UCSD-AML1 (cell line): Measurements from ENCODE around the gene RASAL1.
A peak's percentile ranks its signal among the peaks of the same experiment; 100 is the strongest.

Experiments
- DNase-seq: peaks from one replicate; lab custom pipeline; 2025; ENCODE audit not compliant: unreplicated experiment; lab: John Stamatoyannopoulos, UW

The RASAL1 gene

GRCh38 chr12:113077859-113078255, 57.7 kb downstream of the RASAL1 start:
- no peak for DNase-seq

GRCh38 chr12:113077057-113077858, 58.3 kb downstream of the RASAL1 start:
- DNase-seq, result no peak

DNA sequence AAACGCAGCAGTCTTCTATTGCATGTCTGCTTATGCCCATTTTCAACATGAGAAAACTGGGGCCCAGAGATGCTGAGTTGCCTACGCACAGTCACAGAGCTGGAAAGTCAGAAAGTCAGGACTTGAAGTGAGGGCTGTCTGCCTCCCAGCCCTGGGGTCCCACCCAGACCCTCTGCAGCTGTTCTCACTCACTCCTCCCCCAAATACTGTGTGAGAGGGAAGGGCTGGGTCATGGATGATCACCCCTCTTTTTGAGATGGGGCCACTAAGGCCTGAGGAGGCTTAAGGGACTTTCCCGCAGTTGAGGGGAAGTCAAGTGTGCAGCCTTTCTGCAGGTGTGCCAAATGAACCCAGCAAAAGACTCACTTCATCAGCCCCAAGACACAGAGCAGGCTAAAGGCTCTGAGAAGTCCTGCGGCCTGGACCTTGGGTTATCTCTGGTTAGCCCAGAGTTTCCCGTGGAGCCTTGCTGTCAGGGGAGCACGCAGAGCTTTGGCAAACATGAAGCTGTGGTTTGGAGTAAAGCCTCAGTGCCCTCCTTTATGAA, 60.4 kb downstream of the RASAL1 start:
- DNase-seq, result no peak

DNA sequence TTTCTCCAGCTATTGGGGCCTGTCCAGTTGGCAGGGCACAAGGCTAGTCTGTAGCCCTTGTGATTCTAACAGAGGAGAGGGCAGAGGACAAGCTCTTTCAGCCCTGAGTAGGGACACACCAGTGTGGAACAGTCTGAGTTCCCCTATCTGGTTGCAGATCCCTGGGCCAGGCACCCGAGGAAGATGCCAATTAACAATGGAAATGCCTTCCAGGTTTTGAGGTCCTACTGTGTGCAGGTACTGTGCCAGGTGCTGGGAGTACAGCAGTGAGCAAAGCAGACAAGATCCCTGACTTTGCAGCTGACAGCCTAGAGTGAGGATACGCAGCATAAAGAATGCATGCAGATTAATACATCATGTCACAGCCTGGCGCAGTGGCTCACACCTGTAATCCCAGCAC, 62.0 kb downstream of the RASAL1 start:
- DNase-seq, result no peak

- DNase-seq, result no peak
These were observed 63.4 kb downstream of the RASAL1 start for GRCh38 chr12:113072136-113072535.

- no peak for DNase-seq
These were observed 64.1 kb downstream of the RASAL1 start for GRCh38 chr12:113071135-113072112.

DNA sequence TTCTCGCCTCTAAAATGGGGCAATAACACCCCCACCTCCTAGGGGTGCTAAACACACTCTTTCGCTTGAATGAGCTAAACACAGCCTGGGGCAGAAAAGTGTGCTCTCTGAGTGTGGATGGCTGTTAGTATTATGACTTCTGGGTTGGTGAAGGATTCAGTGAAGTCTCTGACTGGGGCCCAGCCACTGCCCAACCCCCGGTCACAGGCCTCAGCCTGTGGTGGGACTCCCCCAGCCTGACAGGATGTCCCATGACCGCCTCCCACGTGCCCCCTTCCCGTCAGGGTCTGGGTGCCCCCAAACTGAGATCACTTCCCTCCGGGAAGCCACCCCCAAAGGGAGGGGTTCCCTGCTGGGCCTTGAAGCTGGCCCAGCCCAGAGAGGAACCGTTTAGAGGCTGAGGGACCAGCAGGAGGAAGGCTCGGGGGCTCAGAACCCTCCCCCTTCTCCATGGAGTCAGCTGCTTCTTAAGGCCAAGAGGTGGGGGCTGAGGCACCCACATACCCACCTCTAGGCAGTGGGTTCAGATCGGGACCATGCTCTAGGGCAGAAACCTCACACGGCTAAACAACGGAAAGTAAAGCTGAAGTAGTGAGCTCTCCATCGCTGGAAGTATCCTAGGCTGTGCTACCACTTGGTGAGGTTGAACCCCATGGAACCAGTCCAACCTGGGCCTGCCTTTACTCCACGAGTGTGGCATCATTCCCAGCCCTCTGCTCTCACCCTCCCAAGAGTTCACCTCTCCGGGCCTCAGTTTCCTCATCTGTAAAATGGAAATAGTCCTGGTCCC, 65.2 kb downstream of the RASAL1 start:
- DNase-seq, result peak; percentile 85

- no peak for DNase-seq
These were observed 65.8 kb downstream of the RASAL1 start for GRCh38 chr12:113069751-113070116.

GRCh38 chr12:113069149-113069548, 66.4 kb downstream of the RASAL1 start:
- DNase-seq, result no peak

- no peak for DNase-seq
These were observed 67.3 kb downstream of the RASAL1 start for GRCh38 chr12:113067987-113068935.

GRCh38 chr12:113066813-113067400, 68.7 kb downstream of the RASAL1 start:
- DNase-seq, result no peak

- peak; percentile 38 for DNase-seq
These were observed 70.2 kb downstream of the RASAL1 start for GRCh38 chr12:113065126-113066007.

GRCh38 chr12:113064395-113065125, 71.0 kb downstream of the RASAL1 start:
- no peak for DNase-seq

DNA sequence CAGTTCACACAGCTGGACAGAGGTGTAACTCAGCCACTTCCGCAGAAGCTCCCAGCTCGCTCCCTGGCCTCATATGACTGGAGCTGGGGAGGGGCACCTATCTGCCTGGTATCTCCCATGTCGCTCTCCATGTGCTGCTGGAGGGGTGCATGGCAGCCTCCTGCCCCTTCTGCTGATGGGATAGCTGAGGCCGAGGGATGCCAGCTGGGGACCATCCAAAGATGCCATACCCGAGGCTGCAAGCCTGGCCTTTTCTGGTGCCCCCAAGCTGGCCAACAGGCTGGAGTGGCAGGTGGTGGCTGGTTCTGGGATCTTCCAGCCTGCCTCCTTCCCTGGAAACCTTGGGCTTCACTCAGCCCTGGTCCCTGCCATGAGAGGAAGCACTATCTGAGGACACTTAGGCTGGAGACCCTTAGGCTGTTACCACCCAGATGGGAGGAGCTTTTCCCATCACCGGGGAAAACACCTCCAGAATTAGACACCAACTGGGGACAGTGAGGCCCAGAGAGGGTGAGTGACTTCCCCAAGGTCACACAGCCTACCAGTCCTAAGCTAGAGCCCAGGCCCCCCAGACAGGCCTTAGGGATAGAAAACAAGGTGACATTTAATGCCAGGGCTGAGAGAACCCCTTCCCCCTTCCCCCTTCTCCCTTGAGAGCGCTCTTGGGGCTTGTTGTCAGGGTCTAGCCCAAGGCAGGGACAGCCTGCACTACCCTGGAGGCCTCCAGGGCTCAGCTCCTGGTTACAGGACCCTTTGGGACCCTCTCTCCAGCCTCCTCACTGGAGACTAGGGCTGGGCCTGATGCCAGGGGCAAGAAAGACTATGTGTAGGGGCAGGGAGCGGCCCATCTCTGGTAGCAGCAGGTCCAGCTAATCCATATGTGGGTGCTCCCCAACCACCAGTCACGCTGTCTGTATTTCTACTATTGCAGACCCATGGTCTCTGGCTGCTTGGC, 71.9 kb downstream of the RASAL1 start:
- DNase-seq, result no peak

DNA sequence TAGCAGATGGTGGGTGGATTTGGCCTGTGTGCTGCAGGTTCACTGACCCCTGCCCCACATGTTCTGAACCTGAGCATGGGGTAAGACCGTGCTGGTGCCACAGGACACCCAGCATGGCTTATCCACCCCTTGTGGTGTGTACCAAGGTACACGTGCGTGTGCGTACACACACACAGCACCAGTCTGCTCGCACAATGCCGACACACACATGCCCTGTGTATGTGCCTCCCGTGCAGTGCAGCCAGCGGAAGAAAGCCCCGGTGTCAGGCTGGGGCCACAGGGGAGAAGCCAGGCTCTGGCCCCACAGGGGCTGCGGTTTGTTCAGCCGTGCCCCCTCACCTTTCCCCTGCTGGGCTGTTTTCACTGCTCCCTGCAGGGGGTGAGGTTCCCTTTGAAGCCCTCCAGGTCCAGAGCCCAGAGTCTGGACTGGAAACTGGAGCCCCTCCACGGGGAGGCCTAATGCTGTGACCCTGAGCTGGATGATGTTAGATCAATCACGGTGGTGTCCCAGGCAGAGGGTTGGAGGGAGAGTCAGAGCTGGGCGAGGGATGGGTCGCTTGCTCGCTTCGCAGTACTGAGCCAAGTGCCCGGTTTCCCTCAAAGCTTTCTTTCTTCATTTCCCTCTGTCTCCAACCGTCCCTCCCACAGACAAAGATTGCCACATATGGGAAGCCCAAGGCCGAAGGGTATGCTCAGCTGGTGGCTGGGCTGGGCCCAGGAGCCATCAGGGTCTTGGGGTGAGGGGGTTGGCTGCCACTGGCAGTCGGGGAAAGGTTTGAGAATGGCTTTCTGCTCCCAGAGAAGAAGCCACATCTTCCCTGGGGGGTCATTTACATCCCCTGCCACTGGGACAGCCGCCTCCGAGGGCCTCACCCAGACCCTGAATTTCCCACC, 72.8 kb downstream of the RASAL1 start:
- DNase-seq, result no peak
